Gastrocnemius medialis (tissue), 4 donors: Measurements from ENCODE around the gene RICTOR. TPM values are rescaled to one million over a fixed set of nuclear protein-coding genes. Genes with fewer than 3 reads are reported as not detected.

Experiments used
- ATAC-seq, 2 donors: fragments of 150-250 bp; one replicate each; pipeline ENCODE4 v1.9.1; 2016
- DNase-seq, 2 donors: peaks; one replicate each; pipeline ENCODE4 v3.0.0-alpha.2; 2019
- H3K27ac ChIP-seq, 4 donors: fragments of 200-600 bp; sonication (generic); 1 replicate in 1 of 4; 2 replicates in 3 of 4; pipeline ENCODE4 v1.5.1; 2016 to 2018; ENCODE audit warnings: mild to moderate bottlenecking in 2 of 4, moderate library complexity in 1 of 4
- H3K27me3 ChIP-seq, 3 donors: fragments of 200-600 bp; sonication (generic) in 2 of 3; 1 replicate in 1 of 3; 2 replicates in 2 of 3; pipeline versions ENCODE4 v1.5.1 to v1.6.0; 2016 to 2019; ENCODE audit warnings: mild to moderate bottlenecking in 1 of 3, moderate library complexity in 1 of 3
- H3K36me3 ChIP-seq, 2 donors: fragments of 200-600 bp; sonication (generic) in 1 of 2; one replicate each; pipeline ENCODE4 v1.5.1; 2017 to 2018
- H3K4me1 ChIP-seq, 2 donors: fragments of 200-600 bp; sonication (generic) in 1 of 2; one replicate each; pipeline ENCODE4 v1.5.1; 2016 to 2017; ENCODE audit warnings: mild to moderate bottlenecking in 2 of 2
- H3K4me3 ChIP-seq, 4 donors: fragments of 200-600 bp; sonication (generic) in 3 of 4; 1 replicate in 1 of 4; 2 replicates in 3 of 4; pipeline ENCODE4 v1.5.1; 2016 to 2019; ENCODE audit warnings: mild to moderate bottlenecking in 2 of 4
- H3K9me3 ChIP-seq, 3 donors: fragments of 200-600 bp; sonication (generic) in 2 of 3; 1 replicate in 1 of 3; 2 replicates in 2 of 3; pipeline ENCODE4 v1.5.1; 2016 to 2019
- CTCF ChIP-seq, 5 experiments: fragments of 450-650 bp in 3 of 5; fragments of 200-600 bp in 2 of 5; sonication (generic) in 2 of 5; IDR thresholded peaks in 4 of 5; conservative IDR thresholded peaks in 1 of 5; 1 replicate in 4 of 5; 2 replicates in 1 of 5; pipeline ENCODE4 v1.5.1; 2016 to 2019; ENCODE audit warnings: antibody characterized with exemption in 5 of 5, mild to moderate bottlenecking in 3 of 5, moderate library complexity in 3 of 5
- POLR2A ChIP-seq, 2 donors: fragments of 450-650 bp; IDR thresholded peaks; one replicate each; pipeline ENCODE4 v1.6.1; 2017; ENCODE audit warnings: antibody characterized with exemption in 2 of 2, mild to moderate bottlenecking in 2 of 2, moderate library complexity in 2 of 2
- in situ Hi-C, 4 donors: fragments of 200-750 bp; cut with MboI; loops; one replicate each; pipeline versions ENCODE4 v1.15.0 to v1.8.0; 2017; ENCODE audit warnings: low sequenced_read_pairs in 4 of 4
- intact Hi-C: fragments of 100-400 bp; cut with DNase I; formaldehyde crosslinking; loops from one replicate; pipeline ENCODE4 v1.15.1; 2023; ENCODE audit warnings: low total_unique reads
- total RNA-seq, 4 donors: library from RNA; depleted of rRNA; stranded (reverse); fragments of >200 nt; gene quantifications; one replicate each; pipeline versions ENCODE4 v1.1.0 to v1.2.3, GENCODE V29; 2016

RICTOR gene
- total RNA-seq, 4 donors from 2014 or later: 28.9 to 56.9 (median 37.0) TPM

- no peak for TF ChIP-seq CTCF (IDR thresholded peaks at IDR 0.05 in 4 of 5, conservative IDR thresholded peaks at IDR 0.05 in 1 of 5)
- TF ChIP-seq POLR2A (IDR thresholded peaks at IDR 0.05): no peak
- Histone ChIP-seq H3K9me3 (no peaks in the 10 kb centered on the region), H3K36me3 (no peaks in the 10 kb centered on the region), H3K27ac (no peak overlapping the region), H3K27me3 (no peaks in the 10 kb centered on the region), H3K4me1 (no peaks in the 10 kb centered on the region), H3K4me3 (no peak overlapping the region)
- no peak for ATAC-seq
- intact Hi-C loops (no loop called here), in situ Hi-C loops (no loop called here)
- no peak for DNase-seq
These were observed 26.7 kb upstream of the RICTOR start for GRCh38 chr5:39100851-39101396.

GRCh38 chr5:39100301-39100850 lies 26.2 kb upstream of the RICTOR start:
- no peaks in the 10 kb centered on the region for H3K9me3 ChIP-seq
- no peaks in the 10 kb centered on the region for H3K36me3 ChIP-seq
- H3K4me3 ChIP-seq: no peak overlapping the region
- intact Hi-C loops (no loop called here), in situ Hi-C loops (no loop called here)
- no peak for ATAC-seq
- H3K27me3 ChIP-seq: no peaks in the 10 kb centered on the region
- no peak for DNase-seq
- no peaks in the 10 kb centered on the region for H3K4me1 ChIP-seq
- H3K27ac ChIP-seq: no peak overlapping the region
- no peak for TF ChIP-seq POLR2A (IDR thresholded peaks at IDR 0.05)
- TF ChIP-seq CTCF (IDR thresholded peaks at IDR 0.05 in 4 of 5, conservative IDR thresholded peaks at IDR 0.05 in 1 of 5): no peak

- no peak overlapping the region for H3K4me3 ChIP-seq
- in situ Hi-C loops (no loop called here), intact Hi-C loops (no loop called here)
- H3K4me1 ChIP-seq: no peaks in the 10 kb centered on the region
- ATAC-seq (no peak), DNase-seq (no peak)
- TF ChIP-seq POLR2A (IDR thresholded peaks at IDR 0.05) (no peak), CTCF (IDR thresholded peaks at IDR 0.05 in 4 of 5, conservative IDR thresholded peaks at IDR 0.05 in 1 of 5) (no peak)
- no peaks in the 10 kb centered on the region for H3K9me3 ChIP-seq
- H3K36me3 ChIP-seq: no peaks in the 10 kb centered on the region
- H3K27me3 ChIP-seq: no peaks in the 10 kb centered on the region
- H3K27ac ChIP-seq: no peak overlapping the region
These were observed 25.6 kb upstream of the RICTOR start for GRCh38 chr5:39099831-39100230.

GRCh38 chr5:39093352-39093751 lies 19.2 kb upstream of the RICTOR start:
- H3K27me3 ChIP-seq: peaks cover 0 to 5% (median 0%) of the 10 kb centered on the region in 3 donors
- H3K9me3 ChIP-seq: no peaks in the 10 kb centered on the region
- no peaks in the 10 kb centered on the region for H3K36me3 ChIP-seq
- H3K4me1 ChIP-seq: no peaks in the 10 kb centered on the region
- no peak for TF ChIP-seq CTCF (IDR thresholded peaks at IDR 0.05 in 4 of 5, conservative IDR thresholded peaks at IDR 0.05 in 1 of 5)
- no peak for TF ChIP-seq POLR2A (IDR thresholded peaks at IDR 0.05)
- intact Hi-C loops (no loop called here), in situ Hi-C loops (no loop called here)
- ATAC-seq (no peak), DNase-seq (no peak)
- H3K4me3 ChIP-seq: no peak overlapping the region
- H3K27ac ChIP-seq: no peak overlapping the region
